ENCODE measurements around the gene RBM20. TPM values are rescaled to one million over a fixed set of nuclear protein-coding genes. Genes with fewer than 3 reads are reported as not detected.

The RBM20 gene
- total and polyA plus RNA-seq, 10 of the 15 experiments (the other 5 are each of a cell fraction or from before 2014, with no cell fraction given): 0.04 to 0.26 (median 0.15) TPM

- TF ChIP-seq ZBTB33 (IDR thresholded peaks at IDR 0.05) (no peak), TAF1 (IDR thresholded peaks at IDR 0.05; ENCODE audit: borderline replicate concordance, low read depth, low read length) (no peak), NFYA (IDR thresholded peaks at IDR 0.05; ENCODE audit: borderline replicate concordance, low read depth, low read length) (no peak), KAT2A (conservative IDR thresholded peaks at IDR 0.05; ENCODE audit: control insufficient read depth, low read depth, low read length) (no peak), RCOR1 (conservative IDR thresholded peaks at IDR 0.05; ENCODE audit: low read depth, low read length) (no peak), SPI1 (IDR thresholded peaks at IDR 0.05; ENCODE audit: borderline replicate concordance, insufficient read depth, low read depth, low read length) (no peak), USF2 (IDR thresholded peaks at IDR 0.05; ENCODE audit: borderline replicate concordance, low read depth, low read length) (no peak), EZH2 (IDR thresholded peaks at IDR 0.05; ENCODE audit: borderline replicate concordance, control insufficient read depth, low read depth, low read length) (no peak), YY1 (IDR thresholded peaks at IDR 0.05; ENCODE audit: low read depth, low read length) (no peak), IKZF1 (conservative IDR thresholded peaks at IDR 0.05) (0 out of 2 replicates have a peak, but pooled peaks have one; percentile 53), NKRF (conservative IDR thresholded peaks at IDR 0.05) (no peak), ZZZ3 (IDR thresholded peaks at IDR 0.05; ENCODE audit: control insufficient read depth, insufficient read length, low read depth) (no peak), ZNF24 (IDR thresholded peaks at IDR 0.05) (no peak), ATF2 (IDR thresholded peaks at IDR 0.05; ENCODE audit: low read length) (peak; percentile 73), ASH2L (IDR thresholded peaks at IDR 0.05; ENCODE audit: borderline replicate concordance, low read depth) (no peak), RUNX3 (IDR thresholded peaks at IDR 0.05; ENCODE audit: low read length) (peak; percentile 65), E2F4 (IDR thresholded peaks at IDR 0.05; ENCODE audit: low read depth, low read length) (no peak), RELA (IDR thresholded peaks at IDR 0.05; ENCODE audit: borderline replicate concordance, partially characterized antibody) (peak; percentile 83), SMAD1 (IDR thresholded peaks at IDR 0.05; ENCODE audit: low read depth, partially characterized antibody) (no peak), MTA3 (IDR thresholded peaks at IDR 0.05; ENCODE audit: borderline replicate concordance, low read length) (0 out of 2 replicates have a peak, but pooled peaks have one; percentile 55)
Observed at GRCh38 chr10:110815354-110816004, 171.3 kb downstream of the RBM20 start (continued).

Data from GM12878 (cell line).